NB4 (cell line): ENCODE results near the gene PLCH1.

Experiments used
- DNase-seq: peaks from one replicate; pipeline ENCODE4 v3.0.0; 2010; ENCODE audit warnings: low read depth
- H3K4me3 ChIP-seq: one replicate; pipeline ENCODE4 v1.5.1; 2011; ENCODE audit warnings: mild to moderate bottlenecking, low read depth, low read length, moderate library complexity
- CTCF ChIP-seq: IDR thresholded peaks from one replicate; pipeline ENCODE4 v1.5.1; 2012; ENCODE audit warnings: low read depth, low read length
- MAX ChIP-seq: IDR thresholded peaks from 2 replicates; pipeline ENCODE4 v1.6.1; 2011; ENCODE audit warnings: low read depth, low read length
- MYC ChIP-seq: IDR thresholded peaks from 2 replicates; pipeline ENCODE4 v1.6.1; 2011; ENCODE audit warnings: low read depth, low read length
- POLR2A ChIP-seq: IDR thresholded peaks from 2 replicates; pipeline ENCODE4 v1.6.1; 2011; ENCODE audit warnings: mild to moderate bottlenecking; ENCODE audit not compliant: insufficient read length; ENCODE audit errors: extremely low read depth

The PLCH1 gene

GRCh38 chr3:155481089-155481488 lies 263.8 kb downstream of the PLCH1 start:
- DNase-seq, result peak; percentile 11
- no peak overlapping the region for H3K4me3 ChIP-seq
- TF ChIP-seq POLR2A (no peak), MAX (no peak), MYC (no peak), CTCF (no peak)

GRCh38 chr3:155465664-155466063 lies 279.2 kb downstream of the PLCH1 start:
- DNase-seq, result no peak
- no peak for TF ChIP-seq MYC
- TF ChIP-seq MAX, result no peak
- no peak for TF ChIP-seq POLR2A
- no peak for TF ChIP-seq CTCF
- no peak overlapping the region for H3K4me3 ChIP-seq

GRCh38 chr3:155462672-155463071 lies 282.2 kb downstream of the PLCH1 start:
- no peak overlapping the region for H3K4me3 ChIP-seq
- peak; percentile 23 for DNase-seq
- no peak for TF ChIP-seq MYC
- no peak for TF ChIP-seq POLR2A
- no peak for TF ChIP-seq CTCF
- TF ChIP-seq MAX, result no peak

GRCh38 chr3:155457591-155457990 lies 287.3 kb downstream of the PLCH1 start:
- TF ChIP-seq MAX, result no peak
- no peak for TF ChIP-seq POLR2A
- TF ChIP-seq CTCF, result no peak
- TF ChIP-seq MYC, result no peak
- DNase-seq, result no peak
- H3K4me3 ChIP-seq, result no peak overlapping the region

- DNase-seq, result no peak
- no peak overlapping the region for H3K4me3 ChIP-seq
- TF ChIP-seq CTCF, result no peak
- no peak for TF ChIP-seq MYC
- TF ChIP-seq MAX, result no peak
- TF ChIP-seq POLR2A, result no peak
Observed at GRCh38 chr3:155455765-155456164, 289.1 kb downstream of the PLCH1 start.

GRCh38 chr3:155453512-155453911 lies 291.4 kb downstream of the PLCH1 start:
- TF ChIP-seq POLR2A, result no peak
- no peak for TF ChIP-seq CTCF
- TF ChIP-seq MAX, result no peak
- no peak for TF ChIP-seq MYC
- no peak for DNase-seq
- H3K4me3 ChIP-seq, result no peak overlapping the region
